Stimulated activated CD8-positive, alpha-beta memory T cell treated with anti-CD3 and anti-CD28 coated beads, Interleukin-15, amount 100 ng/mL, for 48 hours (primary cell): ENCODE measurements around the gene IQGAP3.
A peak's percentile ranks its signal among the peaks of the same experiment; 100 is the strongest.
"Not testable (repeated sequence)": the region's sequence is repeated elsewhere in the genome, so short reads cannot be mapped to it uniquely, and the experiment has no call there.

ENCODE experiments used
- DNase-seq, 2 donors: peaks; one replicate each; pipeline ENCODE4 v3.0.0-alpha.2; 2020; ENCODE audit warnings: low read depth in 2 of 2

Gene IQGAP3

DNA sequence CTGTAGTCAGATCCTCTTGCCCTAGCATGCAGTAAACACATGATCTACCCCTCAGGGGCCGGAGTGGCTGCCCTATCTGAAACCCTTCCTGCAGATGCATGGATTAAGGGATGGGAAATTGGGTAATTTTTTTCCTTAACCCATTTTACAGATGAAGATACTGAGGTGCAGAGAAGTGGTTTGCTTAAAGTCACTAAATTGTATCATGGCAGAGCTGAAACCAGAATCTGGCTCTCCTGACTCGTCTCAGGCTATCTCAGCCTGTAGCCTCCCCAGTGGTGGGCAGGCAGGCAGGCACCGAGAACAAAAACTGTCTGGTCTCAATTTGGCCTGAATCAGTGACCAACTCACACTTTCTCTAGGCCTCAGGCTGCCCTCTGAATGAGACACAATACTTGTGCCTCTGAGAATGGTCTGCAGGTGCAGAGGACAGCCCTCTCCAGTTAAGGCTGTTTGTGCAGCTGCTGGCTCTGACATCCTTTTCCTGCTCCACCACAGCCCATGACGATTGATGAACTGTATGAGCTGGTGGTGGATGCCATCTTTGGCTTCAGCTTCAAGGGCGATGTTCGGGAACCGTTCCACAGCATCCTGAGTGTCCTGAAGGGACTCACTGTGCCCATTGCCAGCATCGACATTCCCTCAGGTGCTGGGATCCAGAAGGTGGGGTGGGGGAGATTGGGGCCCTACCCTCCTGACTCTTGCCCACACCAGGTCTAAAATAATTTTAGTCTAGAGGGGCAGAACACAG, 20.7 kb upstream of the IQGAP3 start:
- DNase-seq: no peak

GRCh38 chr1:156592158-156592909, 20.0 kb upstream of the IQGAP3 start:
- DNase-seq: no peak

DNA sequence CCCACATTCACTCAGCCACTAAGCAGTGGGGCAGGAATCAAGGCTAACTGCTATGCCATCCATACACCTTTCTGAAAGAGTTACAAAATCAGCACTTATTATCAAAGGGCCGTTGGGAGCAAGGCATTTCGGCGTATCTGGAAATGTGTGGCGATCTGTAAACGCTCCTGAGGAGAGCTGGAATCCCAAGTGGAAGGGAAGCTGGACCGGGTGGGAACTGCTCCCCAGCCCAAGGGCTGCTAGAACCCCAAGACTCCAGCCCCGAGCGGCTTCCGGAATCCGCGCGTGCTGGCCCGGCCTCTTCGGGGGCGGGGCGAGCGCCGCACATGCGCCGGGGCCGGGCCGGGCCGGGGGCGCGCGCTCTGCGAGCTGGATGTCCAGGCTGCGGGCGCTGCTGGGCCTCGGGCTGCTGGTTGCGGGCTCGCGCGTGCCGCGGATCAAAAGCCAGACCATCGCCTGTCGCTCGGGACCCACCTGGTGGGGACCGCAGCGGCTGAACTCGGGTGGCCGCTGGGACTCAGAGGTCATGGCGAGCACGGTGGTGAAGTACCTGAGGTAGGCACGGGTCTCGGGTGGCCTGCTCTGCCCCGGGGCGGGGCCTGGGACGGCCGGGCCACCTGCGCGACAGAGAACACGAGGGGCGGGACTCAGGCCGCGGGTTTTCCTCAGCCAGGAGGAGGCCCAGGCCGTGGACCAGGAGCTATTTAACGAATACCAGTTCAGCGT, 19.2 kb upstream of the IQGAP3 start, which contains the start of gene NAXE:
TSS of gene NAXE (plus strand) at position 345 of the 726 bp plus-strand sequence. CDS start at position 374, 29 bp downstream.
- DNase-seq: peak; percentile 49 to 56

DNA sequence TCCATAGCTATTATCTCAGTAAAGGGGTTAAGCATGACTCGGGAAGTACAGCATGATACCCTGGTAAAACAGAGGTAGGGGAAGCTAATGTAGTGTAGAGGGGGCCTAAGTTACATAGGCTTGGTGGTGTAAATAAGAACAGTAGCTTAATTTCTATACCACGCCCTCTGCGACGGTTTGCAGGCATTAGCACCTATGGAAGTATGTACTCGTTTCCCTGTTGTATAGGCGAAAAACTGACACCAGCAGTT, 18.7 kb upstream of the IQGAP3 start:
- no peak for DNase-seq

- DNase-seq: no peak
These were observed 18.2 kb upstream of the IQGAP3 start for GRCh38 chr1:156590326-156591180.

- no peak for DNase-seq
These were observed 17.2 kb upstream of the IQGAP3 start for GRCh38 chr1:156589546-156589945.

DNA sequence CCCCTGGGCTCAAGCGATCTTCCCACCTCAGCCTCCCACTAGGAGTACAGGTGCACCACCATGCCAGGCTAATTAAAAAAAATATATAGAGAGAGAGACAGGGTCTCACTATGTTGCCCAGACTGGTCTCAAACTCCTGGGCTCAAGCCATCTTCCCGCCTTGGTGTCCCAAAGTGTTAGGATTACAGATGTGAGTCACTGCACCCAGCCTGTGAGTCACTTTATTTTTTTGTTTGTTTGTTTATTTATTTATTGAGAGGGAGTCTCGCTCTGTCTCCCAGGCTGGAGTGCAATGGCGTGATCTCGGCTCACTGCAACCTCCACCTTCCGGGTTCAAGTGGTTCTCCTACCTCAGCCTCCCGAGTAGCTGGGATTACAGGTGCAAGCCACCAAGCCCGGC, 15.6 kb upstream of the IQGAP3 start:
- not testable (repeated sequence) for DNase-seq

DNA sequence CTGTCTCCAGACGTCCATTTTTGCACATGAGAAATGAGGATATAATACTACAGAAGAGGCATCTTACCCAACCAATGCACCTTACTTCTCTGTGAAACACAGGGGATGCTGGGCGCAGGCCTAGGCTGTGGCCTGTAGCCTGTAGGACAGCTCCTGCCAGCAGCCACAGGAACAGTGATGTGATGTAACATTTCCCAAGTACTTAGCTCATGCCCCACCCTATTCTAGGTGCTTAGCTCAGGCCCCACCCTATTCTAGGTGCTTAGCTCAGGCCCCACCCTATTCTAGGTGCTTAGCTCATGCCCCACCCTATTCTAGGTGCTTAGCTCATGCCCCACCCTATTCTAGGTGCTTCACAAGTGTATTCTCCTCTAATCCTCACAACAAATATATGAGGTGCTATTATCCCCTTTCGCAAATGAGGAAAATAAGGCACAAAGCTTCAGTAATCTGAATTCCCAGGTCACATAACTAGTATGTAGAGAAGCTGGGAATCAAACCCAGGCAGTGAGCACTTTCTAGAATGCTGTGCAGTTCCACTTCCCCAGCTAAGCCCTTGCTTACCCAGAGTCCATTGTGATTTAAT, 14.6 kb upstream of the IQGAP3 start:
- no peak for DNase-seq

DNA sequence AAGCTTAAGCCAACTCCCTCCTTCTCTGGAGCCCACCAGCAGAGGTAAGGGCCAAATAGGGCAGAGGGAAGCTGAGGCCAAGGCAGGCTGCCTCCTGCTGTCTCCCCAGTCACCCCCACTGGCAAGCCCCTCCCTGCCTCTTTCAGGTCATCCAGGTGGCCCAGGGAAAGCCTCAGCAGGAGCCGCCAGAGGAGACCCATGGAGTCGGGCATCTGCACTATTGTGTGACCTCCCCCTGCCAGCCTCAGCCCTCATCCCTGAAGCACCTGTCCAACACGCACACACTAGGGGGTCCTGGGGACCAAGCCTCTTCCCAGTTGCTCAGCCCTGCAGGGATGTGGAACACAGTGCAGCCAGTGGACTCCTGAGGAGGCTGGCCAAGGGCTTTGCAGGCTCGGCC, 14.0 kb upstream of the IQGAP3 start:
- DNase-seq: no peak

GRCh38 chr1:156584813-156585212, 12.4 kb upstream of the IQGAP3 start:
- DNase-seq: no peak

GRCh38 chr1:156583821-156584622, 11.7 kb upstream of the IQGAP3 start:
- DNase-seq: peak; percentile 28 to 47

GRCh38 chr1:156582388-156583017, 10.1 kb upstream of the IQGAP3 start:
- DNase-seq: no peak

DNA sequence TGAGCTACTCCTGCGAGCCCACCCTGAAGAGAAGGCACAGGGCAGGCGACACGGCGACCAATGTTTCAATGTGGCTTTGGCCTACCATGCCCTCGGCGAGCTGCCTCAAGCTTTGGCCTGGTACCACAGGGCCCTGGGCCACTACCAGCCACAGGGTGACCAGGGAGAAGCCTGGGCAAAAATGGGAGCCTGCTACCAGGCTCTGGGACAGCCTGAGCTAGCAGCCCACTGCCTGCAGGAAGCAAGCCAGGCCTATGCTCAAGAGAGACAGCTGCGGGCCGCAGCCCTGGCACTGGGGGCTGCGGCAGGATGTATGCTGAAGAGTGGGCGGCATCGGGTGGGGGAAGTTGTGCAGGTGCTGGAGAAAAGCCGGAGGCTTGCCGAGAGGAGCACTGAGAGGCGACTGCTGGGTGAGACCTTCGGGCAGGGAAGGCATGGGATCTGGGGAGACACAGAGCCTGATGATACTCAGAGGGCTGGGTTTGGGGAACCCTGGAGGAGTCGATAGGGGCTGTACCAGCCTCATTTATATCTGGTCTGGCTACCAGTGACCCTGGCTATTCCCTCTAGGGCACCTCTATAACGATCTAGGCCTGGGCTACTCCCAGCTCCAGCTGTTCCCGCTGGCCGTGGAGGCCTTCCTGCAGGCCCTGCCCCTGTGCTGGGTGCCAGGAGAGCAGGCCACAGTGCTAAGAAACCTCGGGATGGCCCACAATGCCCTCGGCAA, 9.5 kb upstream of the IQGAP3 start:
- DNase-seq: peak; percentile 52 to 56

DNA sequence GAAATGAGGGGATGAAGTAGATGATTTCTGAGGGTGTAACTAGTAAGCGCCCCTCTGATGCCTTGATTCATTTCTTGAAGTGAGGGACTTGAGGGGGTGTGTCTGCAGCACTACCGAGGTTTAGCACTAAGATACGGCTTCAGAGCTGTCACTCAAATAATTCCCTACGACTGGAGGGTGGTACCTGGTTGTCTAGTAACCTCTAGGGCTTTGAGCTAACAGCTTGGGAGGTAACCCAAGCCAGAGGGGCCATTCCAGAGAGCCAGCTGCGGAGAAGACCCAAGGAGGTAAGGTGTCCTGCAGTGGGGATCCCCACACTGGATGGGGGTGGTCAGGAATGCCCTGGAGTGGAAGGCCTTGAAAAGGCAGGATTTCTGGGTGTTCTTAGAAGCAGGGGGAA, 7.1 kb upstream of the IQGAP3 start, which contains the start of gene TTC24:
TSS of gene TTC24 (plus strand) at position 252 of the 400 bp plus-strand sequence. CDS start 1,642 bp downstream, outside the sequence.
- DNase-seq: no peak

DNA sequence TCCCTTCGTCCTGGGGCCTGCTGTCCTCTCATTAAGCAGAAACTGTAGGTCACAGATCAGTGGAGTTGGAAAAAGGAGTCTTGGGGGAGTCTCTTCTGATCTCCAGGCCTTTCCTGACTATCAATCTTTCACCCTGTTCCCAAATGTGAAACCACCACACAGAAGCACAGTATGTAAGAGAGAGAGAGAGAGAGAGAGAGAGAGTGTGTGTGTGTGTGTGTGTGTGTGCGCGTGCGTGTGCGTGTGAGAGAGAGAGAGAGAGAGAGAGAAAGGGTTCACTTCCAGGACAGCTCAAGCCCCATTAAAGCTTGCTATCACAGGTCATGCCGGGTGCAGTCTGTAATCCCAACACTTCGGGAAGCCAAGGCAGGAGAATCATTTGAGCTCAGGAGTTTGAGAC, 5.7 kb upstream of the IQGAP3 start:
- no peak for DNase-seq

GRCh38 chr1:156577550-156577949, 5.2 kb upstream of the IQGAP3 start:
- no peak for DNase-seq

GRCh38 chr1:156574039-156574633, 1.8 kb upstream of the IQGAP3 start:
- DNase-seq: no peak

- DNase-seq: no peak
These were observed 276 bp upstream of the IQGAP3 start for GRCh38 chr1:156572663-156573018.

DNA sequence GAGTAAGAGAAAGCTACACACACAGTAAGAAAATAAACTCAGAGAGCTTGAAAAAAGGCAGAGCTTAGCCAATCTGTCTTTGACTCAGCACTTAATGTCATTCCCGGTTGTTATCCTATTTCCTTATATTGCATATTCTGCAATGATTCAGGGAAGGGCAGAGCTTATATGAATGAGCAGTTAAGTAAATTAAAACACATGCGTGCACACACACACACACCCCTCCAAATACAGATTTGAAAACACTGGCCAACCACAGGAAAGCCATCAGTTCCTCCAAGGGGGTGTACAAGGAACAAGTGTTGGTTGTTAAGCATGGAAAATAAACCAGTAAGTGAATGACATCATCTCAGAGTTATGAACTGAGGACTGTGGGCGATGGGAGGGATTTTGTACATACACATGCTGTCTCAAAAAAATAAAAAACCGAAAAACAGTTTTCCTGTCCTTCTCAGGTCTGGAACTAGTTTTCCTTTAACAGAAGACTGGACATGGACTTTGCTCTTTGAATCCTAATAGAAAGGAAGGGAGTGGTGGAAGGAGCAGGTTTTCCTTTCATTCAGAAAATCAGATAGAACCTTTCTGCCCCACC, 1.0 kb downstream of the IQGAP3 start:
- DNase-seq: no peak
